HepG2 (cell line): ENCODE data around the gene RBCK1. TPM values are rescaled to one million over a fixed set of nuclear protein-coding genes. Genes with fewer than 3 reads are reported as not detected.

Experiments
- ATF5 ChIP-seq: sonication (generic); formaldehyde crosslinking; IDR thresholded peaks from 2 replicates; pipeline ENCODE4 v1.4.0; 2020; ENCODE audit warnings: mild to moderate bottlenecking, low read depth, missing genetic modification reagents
- GPN1 ChIP-seq: sonication (generic); formaldehyde crosslinking; IDR thresholded peaks from 2 replicates; pipeline ENCODE4 v1.5.1; 2020; ENCODE audit warnings: missing genetic modification reagents, borderline replicate concordance
- HOXD1 ChIP-seq: sonication (generic); formaldehyde crosslinking; IDR thresholded peaks from 2 replicates; pipeline ENCODE4 v1.5.0; 2020; ENCODE audit warnings: missing genetic modification reagents
- KLF9 ChIP-seq: IDR thresholded peaks from 2 replicates; pipeline ENCODE4 v1.6.1; 2016; ENCODE audit warnings: low read depth
- MAX ChIP-seq: IDR thresholded peaks from 2 replicates; pipeline ENCODE4 v1.6.1; 2012; ENCODE audit warnings: inconsistent platforms
- RBFOX2 ChIP-seq: fragments of 200-400 bp; formaldehyde crosslinking; IDR thresholded peaks from 2 replicates; pipeline ENCODE4 v1.6.1; 2017; ENCODE audit warnings: low read depth, mild to moderate bottlenecking, low read length
- RBM22 ChIP-seq: fragments of 200-400 bp; formaldehyde crosslinking; optimal IDR thresholded peaks from 2 replicates; pipeline ENCODE3; 2017; ENCODE audit warnings: mild to moderate bottlenecking, low read length, moderate library complexity
- SMAD1 ChIP-seq: sonication (generic); formaldehyde crosslinking; IDR thresholded peaks from 2 replicates; pipeline ENCODE4 v1.4.0; 2020; ENCODE audit warnings: missing genetic modification reagents, low read depth, mild to moderate bottlenecking, borderline replicate concordance
- TP53 ChIP-seq: sonication (generic); formaldehyde crosslinking; conservative IDR thresholded peaks from 2 replicates; pipeline ENCODE4 v1.4.0; 2020; ENCODE audit warnings: missing genetic modification reagents
- ZBTB1 ChIP-seq: sonication (generic); formaldehyde crosslinking; IDR thresholded peaks from 2 replicates; pipeline ENCODE4 v1.4.0; 2020; ENCODE audit warnings: missing genetic modification reagents, borderline replicate concordance
- ZFX ChIP-seq: sonication (generic); formaldehyde crosslinking; IDR thresholded peaks from 2 replicates; pipeline ENCODE4 v1.4.0; 2020; ENCODE audit warnings: mild to moderate bottlenecking, low read depth, missing genetic modification reagents, moderate library complexity
- ZNF549 ChIP-seq: sonication (generic); formaldehyde crosslinking; IDR thresholded peaks from 2 replicates; pipeline ENCODE4 v1.5.0; 2020; ENCODE audit warnings: missing genetic modification reagents
- ZNF550 ChIP-seq: sonication (generic); formaldehyde crosslinking; IDR thresholded peaks from 2 replicates; pipeline ENCODE4 v1.4.0; 2020; ENCODE audit warnings: mild to moderate bottlenecking, missing genetic modification reagents, borderline replicate concordance
- ZNF556 ChIP-seq: sonication (generic); formaldehyde crosslinking; IDR thresholded peaks from 2 replicates; pipeline ENCODE4 v1.4.0; 2020; ENCODE audit warnings: mild to moderate bottlenecking, missing genetic modification reagents, borderline replicate concordance
- ZNF598 ChIP-seq: sonication (generic); formaldehyde crosslinking; IDR thresholded peaks from 2 replicates; pipeline ENCODE4 v1.5.1; 2020; ENCODE audit warnings: mild to moderate bottlenecking, missing genetic modification reagents, borderline replicate concordance
- ZNF607 ChIP-seq: sonication (generic); formaldehyde crosslinking; IDR thresholded peaks from 2 replicates; pipeline ENCODE4 v1.5.1; 2020; ENCODE audit warnings: missing genetic modification reagents, mild to moderate bottlenecking, borderline replicate concordance
- ZNF609 ChIP-seq: sonication (generic); formaldehyde crosslinking; IDR thresholded peaks from 2 replicates; pipeline ENCODE4 v1.4.0; 2020; ENCODE audit warnings: mild to moderate bottlenecking, missing genetic modification reagents, borderline replicate concordance
- ZNF672 ChIP-seq: sonication (generic); formaldehyde crosslinking; IDR thresholded peaks from 2 replicates; pipeline ENCODE4 v1.8.1; 2022; ENCODE audit warnings: missing genetic modification reagents
- polyA plus RNA-seq, 8 experiments: library from polyadenylated mRNA; depleted of rRNA in 3 of 8; stranded (reverse) in 7 of 8; unstranded in 1 of 8; fragments of >200 nt; fragmentation: Illumina TruSeq in 4 of 8; extraction: Trizol in 4 of 8; gene quantifications; 2 replicates each; pipeline versions ENCODE4 v1.2.1 to v1.2.3, GENCODE V29; 2011 to 2016; ENCODE audit warnings: low read depth in 4 of 8, missing spikeins in 1 of 8, mixed read lengths in 1 of 8; ENCODE audit not compliant: insufficient read depth in 1 of 8
- total RNA-seq, 5 experiments: library from RNA; depleted of rRNA; stranded (reverse); fragments of >200 nt; fragmentation: Illumina TruSeq; extraction: Trizol; gene quantifications; 2 replicates each; pipeline ENCODE4 v1.2.3, GENCODE V29; 2016; ENCODE audit warnings: low read depth in 1 of 5

The RBCK1 gene
- total and polyA plus RNA-seq, 2 of the 13 experiments (the other 11 are each of a cell fraction or from before 2014, with no cell fraction given) = 149 to 215 TPM

DNA sequence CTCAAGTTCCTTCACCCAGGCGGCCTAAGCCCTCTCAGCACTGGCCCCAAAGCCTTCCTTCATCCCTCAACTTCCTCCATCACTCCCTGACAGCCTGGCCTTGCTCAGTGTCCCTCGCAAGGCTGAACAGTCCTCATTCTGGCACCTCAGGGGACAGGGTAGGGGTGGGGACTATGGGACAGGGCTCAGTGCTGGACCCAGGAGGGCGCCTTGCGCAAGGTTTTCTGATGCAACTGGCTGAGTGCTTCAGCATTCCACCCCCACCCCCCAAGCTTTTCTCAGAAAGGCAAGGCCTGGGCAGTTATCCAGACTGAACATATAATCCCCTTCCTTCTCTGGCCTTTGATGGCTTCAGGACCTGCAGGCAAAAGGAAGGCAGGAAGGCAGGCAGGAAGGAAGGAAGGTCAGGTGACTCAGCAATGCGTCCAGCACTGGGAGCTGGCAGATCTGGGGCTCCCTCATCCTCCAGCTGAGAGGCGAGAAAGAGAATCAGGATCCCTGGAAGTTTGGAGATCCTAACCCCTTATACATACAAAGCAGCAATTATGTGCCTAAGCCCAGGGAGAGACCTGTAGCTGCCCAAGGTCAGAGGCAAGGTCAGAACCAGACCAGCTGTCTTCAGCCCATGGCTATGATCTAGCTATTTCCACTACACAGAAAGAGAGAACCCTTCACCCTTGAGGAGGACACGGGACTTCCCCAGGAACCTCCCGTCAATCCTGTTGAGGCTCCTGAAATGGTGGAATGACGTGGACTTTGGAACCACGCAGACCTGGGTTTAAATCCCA lies 36.1 kb upstream of the RBCK1 start (continued):
- TF ChIP-seq GPN1 (CRISPR knock-in tag) (0 out of 2 replicates have a peak, but pooled peaks have one; percentile 71), HOXD1 (CRISPR knock-in tag) (peak; percentile 85), TP53 (CRISPR knock-in tag) (no peak), RBM22 (no peak), ZNF672 (CRISPR knock-in tag) (no peak; the same call in 1 of the 2 replicates), SMAD1 (CRISPR knock-in tag) (0 out of 2 replicates have a peak, but pooled peaks have one; percentile 1), ZNF598 (peak; percentile 51; the same call in 1 of the 2 replicates), ZNF607 (CRISPR knock-in tag) (peak; percentile 84; the same call in 1 of the 2 replicates), ZNF550 (0 out of 2 replicates have a peak, but pooled peaks have one; percentile 40), ZNF556 (no peak; the same call in 1 of the 2 replicates), ZNF609 (CRISPR knock-in tag) (peak; percentile 93), ATF5 (peak; percentile 98), MAX (peak; percentile 88), ZFX (CRISPR knock-in tag) (peak; percentile 89), ZBTB1 (CRISPR knock-in tag) (no peak), ZNF549 (CRISPR knock-in tag) (no peak), RBFOX2 (peak; percentile 13), KLF9 (no peak)
